ENCODE measurements around the gene SP3. TPM values are rescaled to one million over a fixed set of nuclear protein-coding genes. Genes with fewer than 3 reads are reported as not detected.

Gene SP3
- polyA plus RNA-seq, 3 donors, result 44.8 to 66.2 (median 54.2) TPM

GRCh38 chr2:173874894-173875237 lies 90.3 kb downstream of the SP3 start:
- H3K27ac Mint-ChIP-seq, result peak overlapping the region; percentile 79 to 90 (median 88)
- TF ChIP-seq CTCF (IDR thresholded peaks at IDR 0.05), result no peak
- H2AFZ ChIP-seq (ENCODE audit: insufficient read depth, low read depth, low read length, poor library complexity, severe bottlenecking), result no peak overlapping the region
- intact Hi-C loops (cut with micrococcal nuclease), result no loop called here
- peak overlapping the region; percentile 47 to 76 for H3K27ac ChIP-seq (ENCODE audit: low read depth in 1 of 2, low read length in 2 of 2)
- peaks cover 25 to 27% of the 10 kb centered on the region in 2 donors for H3K4me1 ChIP-seq (ENCODE audit: control insufficient read depth in 1 of 2, insufficient read depth in 2 of 2, low read length in 2 of 2)
- H3K4me1 Mint-ChIP-seq, result peaks cover 29% of the 10 kb centered on the region
- peak overlapping the region; percentile 31 for H3K9ac ChIP-seq (ENCODE audit: insufficient read depth, low read length, poor library complexity, severe bottlenecking)
- H3K9me3 Mint-ChIP-seq, result peaks cover 0 to 2% (median 0%) of the 10 kb centered on the region in 7 donors
- no peaks in the 10 kb centered on the region for H4K20me1 ChIP-seq (ENCODE audit: insufficient read depth, low read length)
- peak overlapping the region in 1 of 3 experiments; percentile 15 for H3K4me3 ChIP-seq (replicated peaks in 1 of 3; ENCODE audit: low read depth in 2 of 3, low read length in 3 of 3)
- peak overlapping the region in 1 of 2 donors; percentile 65 for H3K4me3 Mint-ChIP-seq
- WGBS (ENCODE audit: insufficient coverage), result no CpG with 5 or more reads among the region's 1 CpG
- peaks cover 2 to 4% (median 2%) of the 10 kb centered on the region in 3 donors for H3K27me3 Mint-ChIP-seq (ENCODE audit: low read depth in 3 of 3)
- H3K36me3 ChIP-seq (replicated peaks in 1 of 2; ENCODE audit: control insufficient read depth in 1 of 2, insufficient read depth in 2 of 2, low read length in 2 of 2), result no peaks in the 10 kb centered on the region
- H3K27me3 ChIP-seq (ENCODE audit: control insufficient read depth in 2 of 2, insufficient read depth in 2 of 2, low read length in 2 of 2), result no peaks in the 10 kb centered on the region
- DNase-seq, result peak; percentile 54 to 71 (median 66)
- H3K9me3 ChIP-seq (replicated peaks in 1 of 2; ENCODE audit: control insufficient read depth in 1 of 2, insufficient read depth in 1 of 2, low read length in 2 of 2), result no peaks in the 10 kb centered on the region
- H3K36me3 Mint-ChIP-seq, result no peaks in the 10 kb centered on the region
- no peaks in the 10 kb centered on the region for H3K79me2 ChIP-seq (ENCODE audit: insufficient read depth, low read length)
- peak overlapping the region; percentile 43 for H3K4me2 ChIP-seq (replicated peaks; ENCODE audit: extremely low read depth, low read length, poor library complexity, severe bottlenecking)

GRCh38 chr2:173874003-173874893 lies 90.9 kb downstream of the SP3 start:
- Histone ChIP-seq H4K20me1 (ENCODE audit: insufficient read depth, low read length) (no peaks in the 10 kb centered on the region), H3K9me3 (replicated peaks in 1 of 2; ENCODE audit: control insufficient read depth in 1 of 2, insufficient read depth in 1 of 2, low read length in 2 of 2) (no peaks in the 10 kb centered on the region), H3K4me2 (replicated peaks; ENCODE audit: extremely low read depth, low read length, poor library complexity, severe bottlenecking) (peak overlapping the region; percentile 43), H3K27ac (ENCODE audit: low read depth in 1 of 2, low read length in 2 of 2) (peak overlapping the region; percentile 47 to 76), H3K27me3 (ENCODE audit: control insufficient read depth in 2 of 2, insufficient read depth in 2 of 2, low read length in 2 of 2) (no peaks in the 10 kb centered on the region), H3K9ac (ENCODE audit: insufficient read depth, low read length, poor library complexity, severe bottlenecking) (no peak overlapping the region), H3K4me3 (replicated peaks in 1 of 3; ENCODE audit: low read depth in 2 of 3, low read length in 3 of 3) (no peak overlapping the region), H2AFZ (ENCODE audit: insufficient read depth, low read depth, low read length, poor library complexity, severe bottlenecking) (no peak overlapping the region), H3K36me3 (replicated peaks in 1 of 2; ENCODE audit: control insufficient read depth in 1 of 2, insufficient read depth in 2 of 2, low read length in 2 of 2) (no peaks in the 10 kb centered on the region), H3K4me1 (ENCODE audit: control insufficient read depth in 1 of 2, insufficient read depth in 2 of 2, low read length in 2 of 2) (peaks cover 25 to 27% of the 10 kb centered on the region in 2 donors), H3K79me2 (ENCODE audit: insufficient read depth, low read length) (no peaks in the 10 kb centered on the region)
- no peak for DNase-seq
- Mint-ChIP-seq H3K27me3 (ENCODE audit: low read depth in 3 of 3) (peaks cover 2 to 4% (median 2%) of the 10 kb centered on the region in 3 donors), H3K36me3 (no peaks in the 10 kb centered on the region), H3K9me3 (peaks cover 0 to 2% (median 0%) of the 10 kb centered on the region in 7 donors), H3K4me3 (no peak overlapping the region), H3K27ac (peak overlapping the region; percentile 79 to 90 (median 87)), H3K4me1 (peaks cover 30% of the 10 kb centered on the region)
- WGBS (ENCODE audit: insufficient coverage), result 76% methylated on average over 7 of the region's 13 CpGs
- intact Hi-C loops (cut with micrococcal nuclease), result no loop called here
- no peak for TF ChIP-seq CTCF (IDR thresholded peaks at IDR 0.05)

Data from CD14-positive monocyte (primary cell).